GM21619 (cell line): ENCODE data around the gene APBB1IP.

Experiments
- ATAC-seq: cut with Tn5 transposase; IDR thresholded peaks from one replicate; pipeline ENCODE4 v1.9.1; 2021; ENCODE audit not compliant: unreplicated experiment

APBB1IP gene

GRCh38 chr10:26612151-26612915 is 174.2 kb downstream of the APBB1IP start:
- no peak for ATAC-seq
